ENCODE data around the gene GCA.

GCA gene

DNA sequence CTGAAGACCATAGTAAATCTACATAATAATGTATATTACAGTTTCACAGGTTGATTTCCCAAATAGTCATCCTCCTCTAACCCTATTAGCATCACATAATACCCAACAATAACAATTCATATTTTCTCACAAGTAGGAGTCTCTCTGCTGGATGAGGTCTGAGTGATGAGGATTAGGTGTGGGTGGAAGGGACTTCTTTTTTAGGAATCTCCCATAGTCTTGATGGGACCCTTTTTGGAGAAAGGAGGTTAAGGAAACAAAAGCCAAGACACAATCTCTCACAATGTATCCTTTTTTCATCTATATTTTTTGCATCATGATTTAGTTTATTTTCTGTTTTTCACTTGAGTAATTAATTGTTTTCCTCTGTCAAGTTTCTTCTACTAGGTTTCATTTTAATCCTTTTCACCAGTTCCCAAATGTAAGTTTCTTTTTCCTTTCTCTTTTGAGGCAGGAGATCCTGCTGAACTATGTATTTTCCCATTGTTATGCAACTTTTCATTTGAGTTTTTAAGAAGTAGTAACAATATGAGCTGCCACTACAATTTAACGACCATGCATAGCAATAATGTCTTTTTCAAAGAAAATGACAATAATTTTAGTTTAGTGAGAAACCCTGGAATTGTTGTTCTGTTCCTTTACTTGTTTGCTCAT, 22.9 kb upstream of the GCA start:
- no peak for DNase-seq
- Histone ChIP-seq H3K4me3 (no peak overlapping the region), H3K9me3 (no peaks in the 10 kb centered on the region), H3K36me3 (no peaks in the 10 kb centered on the region), H3K27me3 (no peaks in the 10 kb centered on the region), H3K4me1 (peaks cover 0 to 24% (median 16%) of the 10 kb centered on the region in 4 donors), H3K27ac (no peak overlapping the region)
- TF ChIP-seq, protein P1, sequence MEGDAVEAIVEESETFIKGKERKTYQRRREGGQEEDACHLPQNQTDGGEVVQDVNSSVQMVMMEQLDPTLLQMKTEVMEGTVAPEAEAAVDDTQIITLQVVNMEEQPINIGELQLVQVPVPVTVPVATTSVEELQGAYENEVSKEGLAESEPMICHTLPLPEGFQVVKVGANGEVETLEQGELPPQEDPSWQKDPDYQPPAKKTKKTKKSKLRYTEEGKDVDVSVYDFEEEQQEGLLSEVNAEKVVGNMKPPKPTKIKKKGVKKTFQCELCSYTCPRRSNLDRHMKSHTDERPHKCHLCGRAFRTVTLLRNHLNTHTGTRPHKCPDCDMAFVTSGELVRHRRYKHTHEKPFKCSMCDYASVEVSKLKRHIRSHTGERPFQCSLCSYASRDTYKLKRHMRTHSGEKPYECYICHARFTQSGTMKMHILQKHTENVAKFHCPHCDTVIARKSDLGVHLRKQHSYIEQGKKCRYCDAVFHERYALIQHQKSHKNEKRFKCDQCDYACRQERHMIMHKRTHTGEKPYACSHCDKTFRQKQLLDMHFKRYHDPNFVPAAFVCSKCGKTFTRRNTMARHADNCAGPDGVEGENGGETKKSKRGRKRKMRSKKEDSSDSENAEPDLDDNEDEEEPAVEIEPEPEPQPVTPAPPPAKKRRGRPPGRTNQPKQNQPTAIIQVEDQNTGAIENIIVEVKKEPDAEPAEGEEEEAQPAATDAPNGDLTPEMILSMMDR (IDR thresholded peaks at IDR 0.05), result no peak
- intact Hi-C loops (cut with DNase I; ENCODE audit: low total_unique reads), result no loop called here

DNA sequence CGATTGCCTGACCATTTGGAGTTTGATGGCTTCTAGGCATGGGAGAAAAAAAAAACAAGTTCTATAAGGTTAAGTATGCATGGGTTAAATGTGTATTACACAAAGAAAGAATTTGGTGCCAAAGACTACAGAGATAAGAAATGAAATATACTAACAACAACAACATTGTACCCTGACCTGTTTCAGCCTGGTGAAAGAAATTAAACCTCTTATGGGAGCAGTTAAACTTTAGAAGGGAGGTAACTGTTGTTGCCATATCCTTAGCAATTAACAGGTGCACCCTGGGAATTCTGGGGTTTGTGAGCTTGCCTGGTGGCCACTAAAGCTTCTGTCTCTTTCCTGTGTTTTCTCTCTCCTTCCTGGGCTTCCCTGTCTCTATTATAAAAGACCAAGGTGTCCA, 19.0 kb upstream of the GCA start:
- TF ChIP-seq, protein P1 (IDR thresholded peaks at IDR 0.05), result no peak
- H3K4me3 ChIP-seq, result no peak overlapping the region

DNA sequence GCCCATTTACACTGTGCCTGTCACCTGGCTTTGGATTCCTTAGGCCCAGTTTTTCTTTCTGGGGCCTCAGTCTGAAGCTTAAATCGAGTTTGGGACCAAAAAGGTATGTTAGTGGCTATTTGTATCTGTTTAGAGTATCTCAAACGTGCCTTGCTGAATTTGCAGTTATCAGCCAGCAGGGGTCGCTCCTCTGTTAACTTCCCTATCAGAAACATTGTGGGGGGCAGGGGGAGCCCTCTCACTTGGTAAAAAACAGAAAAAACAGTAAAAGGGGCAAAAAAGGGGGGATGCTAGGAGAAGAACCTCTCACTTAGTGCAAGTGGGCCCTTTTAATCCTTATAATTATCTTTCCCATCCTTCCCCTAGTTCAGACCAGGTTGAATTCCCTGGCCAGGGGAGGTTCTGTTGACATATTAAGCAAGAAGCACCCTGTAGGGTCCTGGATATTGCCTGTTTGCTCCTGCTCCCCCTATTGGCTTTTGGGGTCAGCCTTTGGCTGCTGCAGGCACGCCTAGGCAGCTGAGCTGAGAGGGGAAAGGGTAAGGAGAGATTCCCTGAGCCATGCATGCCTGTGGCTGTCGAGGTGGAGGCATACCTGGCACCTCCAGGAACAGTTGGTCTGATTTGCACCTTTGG, 16.7 kb upstream of the GCA start:
- no peaks in the 10 kb centered on the region for H3K4me1 ChIP-seq
- no peak for DNase-seq
- H3K36me3 ChIP-seq, result no peaks in the 10 kb centered on the region
- intact Hi-C loops (cut with DNase I; ENCODE audit: low total_unique reads), result no loop called here
- H3K9me3 ChIP-seq, result no peaks in the 10 kb centered on the region
- no peaks in the 10 kb centered on the region for H3K27me3 ChIP-seq
- H3K4me3 ChIP-seq, result no peak overlapping the region
- H3K27ac ChIP-seq, result no peak overlapping the region
- TF ChIP-seq, protein P1 (IDR thresholded peaks at IDR 0.05), result peak; percentile 9 to 19

More for the DNA sequence above, 19.0 kb upstream of the GCA start:
- Histone ChIP-seq H3K27ac (no peak overlapping the region), H3K27me3 (no peaks in the 10 kb centered on the region), H3K4me1 (peaks cover 0 to 4% (median 2%) of the 10 kb centered on the region in 4 donors), H3K36me3 (no peaks in the 10 kb centered on the region), H3K9me3 (no peaks in the 10 kb centered on the region)
- intact Hi-C loops (cut with DNase I; ENCODE audit: low total_unique reads), result no loop called here
- DNase-seq, result no peak

DNA sequence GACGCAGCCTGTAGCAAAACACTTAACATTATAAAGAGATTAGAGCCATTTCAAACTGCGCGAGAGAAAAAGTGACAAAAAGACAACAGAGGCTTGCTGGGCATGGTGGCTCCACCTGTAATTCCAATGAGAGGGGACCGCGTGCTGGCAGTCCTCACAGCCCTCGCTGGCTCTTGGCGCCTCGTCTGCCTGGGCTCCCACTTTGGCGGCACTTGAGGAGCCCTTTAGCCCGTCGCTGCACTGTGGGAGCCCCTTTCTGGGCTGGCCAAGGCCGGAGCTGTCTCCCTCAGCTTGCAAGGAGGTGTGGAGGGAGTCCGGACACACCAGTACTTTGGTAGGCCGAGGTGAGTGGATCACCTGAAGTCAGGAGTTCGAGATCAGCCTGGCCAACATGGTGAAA, 16.1 kb upstream of the GCA start:
- no peaks in the 10 kb centered on the region for H3K9me3 ChIP-seq
- H3K4me3 ChIP-seq, result no peak overlapping the region
- H3K36me3 ChIP-seq, result no peaks in the 10 kb centered on the region
- no peak for DNase-seq
- H3K4me1 ChIP-seq, result no peaks in the 10 kb centered on the region
- TF ChIP-seq, protein P1 (IDR thresholded peaks at IDR 0.05), result no peak
- no peaks in the 10 kb centered on the region for H3K27me3 ChIP-seq
- intact Hi-C loops (cut with DNase I; ENCODE audit: low total_unique reads), result no loop called here
- H3K27ac ChIP-seq, result no peak overlapping the region

DNA sequence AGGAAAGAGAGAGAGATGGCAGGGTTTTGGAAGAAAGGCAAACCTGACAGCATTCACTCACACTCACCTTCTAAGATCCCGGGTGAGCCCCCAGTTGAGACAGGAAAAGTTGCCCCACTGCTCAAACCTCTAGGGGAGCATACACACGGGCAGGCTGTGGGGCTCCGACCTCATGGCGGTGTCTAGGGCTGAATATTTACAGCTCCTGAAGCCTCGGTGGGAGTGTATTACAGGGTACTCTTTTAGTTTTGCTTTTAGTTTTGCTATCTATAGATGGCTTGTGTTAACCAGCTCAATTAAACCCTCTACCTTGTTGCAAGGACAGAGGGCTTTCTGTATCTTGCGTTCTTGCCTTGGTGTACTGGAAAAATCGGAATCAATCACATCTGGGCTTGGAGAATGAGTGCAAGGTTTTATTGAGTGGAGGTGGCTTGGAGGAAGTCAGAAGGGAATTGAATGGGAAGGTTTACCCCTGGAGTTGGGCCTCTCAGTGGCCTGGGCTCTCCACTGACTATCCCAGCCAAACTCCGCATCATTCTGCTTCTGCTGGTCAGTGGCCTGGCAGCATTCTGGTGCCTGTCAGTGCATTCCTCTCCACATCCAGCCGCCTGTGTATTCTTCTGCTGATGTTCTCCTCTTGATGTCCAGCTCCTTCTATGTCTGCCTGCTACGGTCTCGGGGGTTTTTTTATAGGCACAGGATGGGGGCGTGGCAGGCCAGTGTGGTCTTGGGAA, 15.3 kb upstream of the GCA start:
- intact Hi-C loops (cut with DNase I; ENCODE audit: low total_unique reads), result no loop called here

More for the DNA sequence above, 15.3 kb upstream of the GCA start:
- no peaks in the 10 kb centered on the region for H3K36me3 ChIP-seq
- no peaks in the 10 kb centered on the region for H3K27me3 ChIP-seq
- H3K4me3 ChIP-seq, result no peak overlapping the region
- no peaks in the 10 kb centered on the region for H3K4me1 ChIP-seq
- TF ChIP-seq, protein P1 (IDR thresholded peaks at IDR 0.05), result no peak
- no peak for DNase-seq
- no peaks in the 10 kb centered on the region for H3K9me3 ChIP-seq
- H3K27ac ChIP-seq, result no peak overlapping the region
